Smooth muscle cell (in vitro differentiated cells): ENCODE data around the gene SLC35F4. TPM values are rescaled to one million over a fixed set of nuclear protein-coding genes. Genes with fewer than 3 reads are reported as not detected.

Source experiments
- DNase-seq: peaks from one replicate; lab custom pipeline; 2025; ENCODE audit not compliant: unreplicated experiment; lab: John Stamatoyannopoulos, UW
- H2AFZ ChIP-seq: fragments of 200-600 bp; sonication (generic); 2 replicates; pipeline ENCODE4 v1.6.0; 2016; ENCODE audit warnings: antibody characterized with exemption, low read depth, mild to moderate bottlenecking
- H3F3A ChIP-seq: fragments of 200-600 bp; sonication (generic); 2 replicates; pipeline ENCODE4 v1.6.0; 2017; ENCODE audit warnings: antibody characterized with exemption, low read depth
- H3K27ac ChIP-seq: fragments of 200-600 bp; sonication (generic); 2 replicates; pipeline ENCODE4 v1.5.1; 2016; ENCODE audit warnings: low read depth, mild to moderate bottlenecking
- H3K27me3 ChIP-seq: fragments of 200-600 bp; sonication (generic); 2 replicates; pipeline ENCODE4 v1.6.1; 2016; ENCODE audit warnings: low read depth, mild to moderate bottlenecking
- H3K36me3 ChIP-seq: fragments of 200-600 bp; sonication (generic); 2 replicates; pipeline ENCODE4 v1.5.1; 2016; ENCODE audit warnings: low read depth
- H3K4me1 ChIP-seq: fragments of 200-600 bp; sonication (generic); 2 replicates; pipeline ENCODE4 v1.5.1; 2016; ENCODE audit warnings: low read depth
- H3K4me2 ChIP-seq: fragments of 200-600 bp; sonication (generic); 2 replicates; pipeline ENCODE4 v1.6.0; 2016; ENCODE audit warnings: mild to moderate bottlenecking
- H3K4me3 ChIP-seq: fragments of 200-600 bp; sonication (generic); 2 replicates; pipeline ENCODE4 v1.5.1; 2016; ENCODE audit warnings: mild to moderate bottlenecking
- H3K79me2 ChIP-seq: fragments of 200-600 bp; sonication (generic); 2 replicates; pipeline ENCODE4 v1.6.0; 2016; ENCODE audit warnings: low read depth, mild to moderate bottlenecking
- H3K9ac ChIP-seq: fragments of 200-600 bp; sonication (generic); 2 replicates; pipeline ENCODE4 v1.6.0; 2016; ENCODE audit warnings: low read depth
- H3K9me3 ChIP-seq: fragments of 200-600 bp; sonication (generic); replicated peaks from 2 replicates; pipeline ENCODE4 v1.5.1; 2016; ENCODE audit warnings: low read depth
- H4K20me1 ChIP-seq: fragments of 200-600 bp; sonication (generic); 2 replicates; pipeline ENCODE4 v1.6.0; 2016; ENCODE audit warnings: low read depth
- WGBS: methylation state at CpG from one replicate; pipeline ENCODE4 v1.1.7; 2016; ENCODE audit warnings: low lambda C conversion rate; 5-methylcytosine and 5-hydroxymethylcytosine counted together
- polyA plus RNA-seq: library from polyadenylated mRNA; unstranded; fragments of >200 nt; fragmentation: Nextera tagmentation; extraction: Ambion mirVana; gene quantifications from 2 replicates; pipeline ENCODE4 v1.2.1, GENCODE V29; 2016
- total RNA-seq: library from RNA; depleted of rRNA; stranded (reverse); fragments of >200 nt; gene quantifications from 2 replicates; pipeline ENCODE4 v1.2.3, GENCODE V29; 2014
- TF ChIP-seq, protein P1 (sequence below): fragments of 200-600 bp; sonication (generic); IDR thresholded peaks from 2 replicates; pipeline ENCODE4 v1.5.1; 2017; ENCODE audit warnings: borderline replicate concordance, mild to moderate bottlenecking, antibody characterized with exemption; ENCODE audit not compliant: insufficient read depth, poor library complexity, severe bottlenecking

Gene SLC35F4
- total and polyA plus RNA-seq, 2 experiments from 2014 or later, result not detected

GRCh38 chr14:57834001-57834598 lies 31.8 kb downstream of the SLC35F4 start:
- Histone ChIP-seq H3K27ac (no peak overlapping the region), H3K4me3 (no peak overlapping the region), H2AFZ (no peak overlapping the region), H3K27me3 (no peaks in the 10 kb centered on the region), H3K79me2 (no peaks in the 10 kb centered on the region), H3F3A (no peaks in the 10 kb centered on the region), H3K9me3 (no peaks in the 10 kb centered on the region), H3K36me3 (no peaks in the 10 kb centered on the region), H3K9ac (no peak overlapping the region), H4K20me1 (no peaks in the 10 kb centered on the region), H3K4me2 (no peak overlapping the region), H3K4me1 (no peaks in the 10 kb centered on the region)
- TF ChIP-seq, protein P1, sequence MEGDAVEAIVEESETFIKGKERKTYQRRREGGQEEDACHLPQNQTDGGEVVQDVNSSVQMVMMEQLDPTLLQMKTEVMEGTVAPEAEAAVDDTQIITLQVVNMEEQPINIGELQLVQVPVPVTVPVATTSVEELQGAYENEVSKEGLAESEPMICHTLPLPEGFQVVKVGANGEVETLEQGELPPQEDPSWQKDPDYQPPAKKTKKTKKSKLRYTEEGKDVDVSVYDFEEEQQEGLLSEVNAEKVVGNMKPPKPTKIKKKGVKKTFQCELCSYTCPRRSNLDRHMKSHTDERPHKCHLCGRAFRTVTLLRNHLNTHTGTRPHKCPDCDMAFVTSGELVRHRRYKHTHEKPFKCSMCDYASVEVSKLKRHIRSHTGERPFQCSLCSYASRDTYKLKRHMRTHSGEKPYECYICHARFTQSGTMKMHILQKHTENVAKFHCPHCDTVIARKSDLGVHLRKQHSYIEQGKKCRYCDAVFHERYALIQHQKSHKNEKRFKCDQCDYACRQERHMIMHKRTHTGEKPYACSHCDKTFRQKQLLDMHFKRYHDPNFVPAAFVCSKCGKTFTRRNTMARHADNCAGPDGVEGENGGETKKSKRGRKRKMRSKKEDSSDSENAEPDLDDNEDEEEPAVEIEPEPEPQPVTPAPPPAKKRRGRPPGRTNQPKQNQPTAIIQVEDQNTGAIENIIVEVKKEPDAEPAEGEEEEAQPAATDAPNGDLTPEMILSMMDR, result no peak
- WGBS, result 57% methylated on average over 1 of the region's 1 CpG
- no peak for DNase-seq

DNA sequence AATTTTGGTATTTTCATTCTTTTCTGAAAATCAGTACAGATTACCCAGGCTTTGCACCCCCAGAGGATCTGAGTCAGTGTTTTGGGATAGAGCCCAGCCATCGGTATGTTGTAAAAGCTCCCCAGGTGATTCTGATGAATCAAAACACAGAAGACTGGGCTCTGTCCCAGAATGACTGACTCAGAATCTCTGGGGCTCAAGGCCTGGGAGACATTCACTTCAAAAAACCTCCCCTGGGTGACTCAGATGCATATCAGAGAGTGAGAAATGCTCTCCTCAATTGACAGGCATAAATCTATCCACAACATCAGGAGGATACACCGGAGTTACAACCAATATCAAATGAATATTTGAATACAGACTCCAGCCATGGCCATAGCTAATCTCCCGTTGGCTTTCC lies 32.6 kb downstream of the SLC35F4 start:
- Histone ChIP-seq H4K20me1 (no peaks in the 10 kb centered on the region), H3K27me3 (no peaks in the 10 kb centered on the region), H3K27ac (no peak overlapping the region), H2AFZ (no peak overlapping the region), H3K9ac (no peak overlapping the region), H3K9me3 (no peaks in the 10 kb centered on the region), H3K4me3 (no peak overlapping the region), H3F3A (no peaks in the 10 kb centered on the region), H3K36me3 (no peaks in the 10 kb centered on the region), H3K4me2 (no peak overlapping the region), H3K79me2 (no peaks in the 10 kb centered on the region), H3K4me1 (no peaks in the 10 kb centered on the region)
- DNase-seq, result no peak
- 30% methylated on average over 3 of the region's 3 CpGs for WGBS
- TF ChIP-seq, protein P1, result no peak

GRCh38 chr14:57831981-57832380 lies 33.9 kb downstream of the SLC35F4 start:
- no peak for DNase-seq
- WGBS, result 14% methylated on average over 5 of the region's 5 CpGs
- Histone ChIP-seq H3K4me3 (no peak overlapping the region), H3K79me2 (no peaks in the 10 kb centered on the region), H4K20me1 (no peaks in the 10 kb centered on the region), H3K9ac (no peak overlapping the region), H3K9me3 (no peaks in the 10 kb centered on the region), H3K36me3 (no peaks in the 10 kb centered on the region), H2AFZ (no peak overlapping the region), H3K27ac (no peak overlapping the region), H3K4me1 (no peaks in the 10 kb centered on the region), H3F3A (no peaks in the 10 kb centered on the region), H3K27me3 (no peaks in the 10 kb centered on the region), H3K4me2 (no peak overlapping the region)
- TF ChIP-seq, protein P1, result no peak

DNA sequence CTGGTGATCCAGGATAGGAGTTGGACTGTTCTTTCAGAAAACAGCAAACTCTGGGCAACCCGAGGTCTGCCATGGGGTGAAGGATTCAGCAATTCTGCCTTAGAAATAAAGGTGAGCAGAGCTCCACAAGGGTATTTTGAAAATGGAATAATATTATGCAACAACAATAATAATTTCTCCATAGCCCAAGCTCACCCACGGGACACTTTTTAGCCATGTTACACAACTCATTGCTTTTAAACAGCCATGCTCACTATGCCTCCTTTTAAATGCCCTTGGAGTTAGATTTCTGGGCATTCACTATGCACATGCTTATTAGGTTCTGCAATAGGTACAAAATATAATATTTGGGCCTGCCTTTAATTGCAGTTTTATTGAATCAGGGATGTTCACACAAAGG lies 37.2 kb downstream of the SLC35F4 start:
- Histone ChIP-seq H2AFZ (no peak overlapping the region), H3K27me3 (no peaks in the 10 kb centered on the region), H3K79me2 (no peaks in the 10 kb centered on the region), H3K4me1 (no peaks in the 10 kb centered on the region), H4K20me1 (no peaks in the 10 kb centered on the region), H3K27ac (no peak overlapping the region), H3K4me2 (no peak overlapping the region), H3K9ac (no peak overlapping the region), H3K4me3 (no peak overlapping the region), H3F3A (no peaks in the 10 kb centered on the region), H3K9me3 (no peaks in the 10 kb centered on the region), H3K36me3 (no peaks in the 10 kb centered on the region)
- TF ChIP-seq, protein P1, result no peak
- no peak for DNase-seq
- 85% methylated on average over 2 of the region's 2 CpGs for WGBS
